ENCODE measurements around the gene CYP2A6. TPM values are rescaled to one million over a fixed set of nuclear protein-coding genes. Genes with fewer than 3 reads are reported as not detected.
"Not testable (repeated sequence)": the region's sequence is repeated elsewhere in the genome, so short reads cannot be mapped to it uniquely, and the experiment has no call there.

CYP2A6 gene
- total RNA-seq (2014; rRNA removed; shearing (Covaris generic)) = not detected in 2 replicates
- 0.39 TPM in 1 of 2 replicates, not detected in the other for polyA plus RNA-seq (2016; fragmentation: Nextera tagmentation; extraction: Ambion mirVana)
- long read RNA-seq = 0 reads

GRCh38 chr19:40850277-40850676 lies at the start of gene CYP2A6:
TSS of gene CYP2A6 (minus strand) at chr19:40850447. CDS start at chr19:40850426, 21 bp downstream.
- H3K27ac Mint-ChIP-seq; H4K20me1 ChIP-seq (replicated peaks; ENCODE audit: insufficient read depth); H3F3A ChIP-seq (replicated peaks; ENCODE audit: low read depth); H3K4me3 ChIP-seq; H3K79me2 ChIP-seq (replicated peaks; ENCODE audit: insufficient read depth); H3K9me3 Mint-ChIP-seq; H3K4me1 Mint-ChIP-seq; H3K4me1 ChIP-seq (ENCODE audit: insufficient read depth); H3K4me2 ChIP-seq; H3K36me3 Mint-ChIP-seq (ENCODE audit: low read depth); H3K36me3 ChIP-seq (ENCODE audit: insufficient read depth); H3K9me2 ChIP-seq (ENCODE audit: insufficient read depth); H3K27ac ChIP-seq (ENCODE audit: low read depth); ATAC-seq; H2AFZ ChIP-seq; DNase-seq (ENCODE audit: low spot score): not testable (repeated sequence)
- Mint-ChIP-seq H3K4me3 (peak within 1 kb of the TSS; percentile 61; the same call in 1 of the 3 replicates), H3K27me3 (ENCODE audit: insufficient read depth, low read depth, poor library complexity) (peaks cover 44% of the 10 kb centered on the region)
- peaks cover 26% of the 10 kb centered on the region for H3K27me3 ChIP-seq (ENCODE audit: insufficient read depth)

- not testable (repeated sequence) for H3K4me1 ChIP-seq (ENCODE audit: insufficient read depth); H2AFZ ChIP-seq; H3K4me3 Mint-ChIP-seq; H3K36me3 ChIP-seq (ENCODE audit: insufficient read depth); H3K27ac ChIP-seq (ENCODE audit: low read depth); H3F3A ChIP-seq (replicated peaks; ENCODE audit: low read depth); DNase-seq (ENCODE audit: low spot score); H3K27me3 ChIP-seq (ENCODE audit: insufficient read depth); H3K4me1 Mint-ChIP-seq; ATAC-seq; H3K9me2 ChIP-seq (ENCODE audit: insufficient read depth); H3K79me2 ChIP-seq (replicated peaks; ENCODE audit: insufficient read depth); H3K27me3 Mint-ChIP-seq (ENCODE audit: insufficient read depth, low read depth, poor library complexity); H4K20me1 ChIP-seq (replicated peaks; ENCODE audit: insufficient read depth); H3K9me3 Mint-ChIP-seq; H3K36me3 Mint-ChIP-seq (ENCODE audit: low read depth); H3K4me2 ChIP-seq; H3K4me3 ChIP-seq; H3K27ac Mint-ChIP-seq
Observed at GRCh38 chr19:40899964-40900363, 49.7 kb upstream of the CYP2A6 start.

DNA sequence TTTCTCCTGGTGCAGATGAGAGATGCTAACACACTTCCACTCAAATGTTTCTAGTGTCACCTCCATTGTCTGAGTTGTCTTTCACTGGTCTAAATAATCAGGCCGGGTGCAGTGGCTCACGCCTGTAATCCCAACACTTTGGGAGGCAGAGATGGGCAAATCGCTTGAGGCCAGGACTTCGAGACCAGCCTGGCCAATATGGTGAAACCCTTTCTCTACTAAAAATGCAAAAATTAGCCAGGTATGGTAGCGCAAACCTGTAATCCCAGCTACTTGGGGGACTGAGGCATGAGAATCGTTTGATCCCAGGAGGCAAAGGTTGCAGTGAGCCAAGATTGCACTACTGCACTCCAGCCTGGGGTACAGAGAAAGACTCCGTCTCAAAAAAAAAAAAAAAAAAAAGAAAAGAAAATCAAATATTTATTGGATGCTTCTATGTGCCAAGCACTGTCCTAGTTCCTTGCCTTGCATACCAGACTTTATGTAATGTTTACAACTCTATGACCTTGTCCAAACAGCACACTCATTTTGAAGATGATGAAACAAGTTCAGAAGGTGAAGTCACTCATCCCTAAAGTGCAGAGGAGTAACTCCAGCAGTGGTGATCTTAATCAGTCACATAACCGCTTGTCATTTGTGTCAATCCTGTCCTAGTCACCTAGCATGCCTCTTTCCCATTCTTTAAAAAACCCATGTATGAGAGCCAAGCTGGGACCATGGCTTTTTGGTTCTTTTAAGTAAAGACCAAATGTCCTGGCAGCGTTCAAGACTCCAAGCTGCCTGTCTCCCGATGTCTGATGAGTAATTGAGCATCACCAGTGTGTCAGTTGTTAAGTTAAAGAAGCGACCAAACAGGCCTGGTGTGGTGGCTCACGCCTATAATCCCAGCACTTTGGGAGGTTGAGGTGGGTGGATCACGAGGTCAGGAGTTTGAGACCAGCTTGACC lies 46.9 kb upstream of the CYP2A6 start:
- not testable (repeated sequence) for H3K79me2 ChIP-seq (replicated peaks; ENCODE audit: insufficient read depth); H3K4me3 ChIP-seq; H3K4me1 Mint-ChIP-seq; H3K9me3 Mint-ChIP-seq; H3K36me3 Mint-ChIP-seq (ENCODE audit: low read depth); H3K4me3 Mint-ChIP-seq; H3K36me3 ChIP-seq (ENCODE audit: insufficient read depth); H3K27me3 ChIP-seq (ENCODE audit: insufficient read depth); H3K4me2 ChIP-seq; H4K20me1 ChIP-seq (replicated peaks; ENCODE audit: insufficient read depth); H3K4me1 ChIP-seq (ENCODE audit: insufficient read depth); H3K27me3 Mint-ChIP-seq (ENCODE audit: insufficient read depth, low read depth, poor library complexity); H3K27ac ChIP-seq (ENCODE audit: low read depth); H3K27ac Mint-ChIP-seq; H3F3A ChIP-seq (replicated peaks; ENCODE audit: low read depth); H3K9me2 ChIP-seq (ENCODE audit: insufficient read depth); H2AFZ ChIP-seq; ATAC-seq; DNase-seq (ENCODE audit: low spot score)

GRCh38 chr19:40896418-40896796 lies 46.2 kb upstream of the CYP2A6 start:
- H3K4me3 Mint-ChIP-seq = no peak overlapping the region
- TF ChIP-seq EZH2 (IDR thresholded peaks at IDR 0.05; ENCODE audit: low read depth, unreplicated experiment) = no peak
- no peak for TF ChIP-seq EZH2phosphoT487 (IDR thresholded peaks at IDR 0.05; ENCODE audit: unreplicated experiment)
- TF ChIP-seq, protein P1, sequence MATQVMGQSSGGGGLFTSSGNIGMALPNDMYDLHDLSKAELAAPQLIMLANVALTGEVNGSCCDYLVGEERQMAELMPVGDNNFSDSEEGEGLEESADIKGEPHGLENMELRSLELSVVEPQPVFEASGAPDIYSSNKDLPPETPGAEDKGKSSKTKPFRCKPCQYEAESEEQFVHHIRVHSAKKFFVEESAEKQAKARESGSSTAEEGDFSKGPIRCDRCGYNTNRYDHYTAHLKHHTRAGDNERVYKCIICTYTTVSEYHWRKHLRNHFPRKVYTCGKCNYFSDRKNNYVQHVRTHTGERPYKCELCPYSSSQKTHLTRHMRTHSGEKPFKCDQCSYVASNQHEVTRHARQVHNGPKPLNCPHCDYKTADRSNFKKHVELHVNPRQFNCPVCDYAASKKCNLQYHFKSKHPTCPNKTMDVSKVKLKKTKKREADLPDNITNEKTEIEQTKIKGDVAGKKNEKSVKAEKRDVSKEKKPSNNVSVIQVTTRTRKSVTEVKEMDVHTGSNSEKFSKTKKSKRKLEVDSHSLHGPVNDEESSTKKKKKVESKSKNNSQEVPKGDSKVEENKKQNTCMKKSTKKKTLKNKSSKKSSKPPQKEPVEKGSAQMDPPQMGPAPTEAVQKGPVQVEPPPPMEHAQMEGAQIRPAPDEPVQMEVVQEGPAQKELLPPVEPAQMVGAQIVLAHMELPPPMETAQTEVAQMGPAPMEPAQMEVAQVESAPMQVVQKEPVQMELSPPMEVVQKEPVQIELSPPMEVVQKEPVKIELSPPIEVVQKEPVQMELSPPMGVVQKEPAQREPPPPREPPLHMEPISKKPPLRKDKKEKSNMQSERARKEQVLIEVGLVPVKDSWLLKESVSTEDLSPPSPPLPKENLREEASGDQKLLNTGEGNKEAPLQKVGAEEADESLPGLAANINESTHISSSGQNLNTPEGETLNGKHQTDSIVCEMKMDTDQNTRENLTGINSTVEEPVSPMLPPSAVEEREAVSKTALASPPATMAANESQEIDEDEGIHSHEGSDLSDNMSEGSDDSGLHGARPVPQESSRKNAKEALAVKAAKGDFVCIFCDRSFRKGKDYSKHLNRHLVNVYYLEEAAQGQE (IDR thresholded peaks at IDR 0.05; ENCODE audit: unreplicated experiment) = no peak
- TF ChIP-seq ZNF331 (CRISPR knock-in tag; IDR thresholded peaks at IDR 0.05; ENCODE audit: low read depth) = no peak
- TF ChIP-seq POLR2AphosphoS5 (IDR thresholded peaks at IDR 0.05; ENCODE audit: low read depth) = no peak
- TF ChIP-seq ZNF114 (CRISPR knock-in tag; IDR thresholded peaks at IDR 0.05) = no peak
- TF ChIP-seq CREB1 (CRISPR knock-in tag; IDR thresholded peaks at IDR 0.05; ENCODE audit: low read depth) = no peak
- TF ChIP-seq, protein P2, sequence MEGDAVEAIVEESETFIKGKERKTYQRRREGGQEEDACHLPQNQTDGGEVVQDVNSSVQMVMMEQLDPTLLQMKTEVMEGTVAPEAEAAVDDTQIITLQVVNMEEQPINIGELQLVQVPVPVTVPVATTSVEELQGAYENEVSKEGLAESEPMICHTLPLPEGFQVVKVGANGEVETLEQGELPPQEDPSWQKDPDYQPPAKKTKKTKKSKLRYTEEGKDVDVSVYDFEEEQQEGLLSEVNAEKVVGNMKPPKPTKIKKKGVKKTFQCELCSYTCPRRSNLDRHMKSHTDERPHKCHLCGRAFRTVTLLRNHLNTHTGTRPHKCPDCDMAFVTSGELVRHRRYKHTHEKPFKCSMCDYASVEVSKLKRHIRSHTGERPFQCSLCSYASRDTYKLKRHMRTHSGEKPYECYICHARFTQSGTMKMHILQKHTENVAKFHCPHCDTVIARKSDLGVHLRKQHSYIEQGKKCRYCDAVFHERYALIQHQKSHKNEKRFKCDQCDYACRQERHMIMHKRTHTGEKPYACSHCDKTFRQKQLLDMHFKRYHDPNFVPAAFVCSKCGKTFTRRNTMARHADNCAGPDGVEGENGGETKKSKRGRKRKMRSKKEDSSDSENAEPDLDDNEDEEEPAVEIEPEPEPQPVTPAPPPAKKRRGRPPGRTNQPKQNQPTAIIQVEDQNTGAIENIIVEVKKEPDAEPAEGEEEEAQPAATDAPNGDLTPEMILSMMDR (conservative IDR thresholded peaks at IDR 0.05; ENCODE audit: low read depth in 2 of 2) = no peak

More at GRCh38 chr19:40896418-40896796, 46.2 kb upstream of the CYP2A6 start:
- Histone ChIP-seq H2AFZ (no peak overlapping the region), H3F3A (replicated peaks; ENCODE audit: low read depth) (no peaks in the 10 kb centered on the region), H3K27me3 (ENCODE audit: insufficient read depth) (no peaks in the 10 kb centered on the region), H3K4me2 (no peak overlapping the region), H3K27ac (ENCODE audit: low read depth) (no peak overlapping the region), H4K20me1 (replicated peaks; ENCODE audit: insufficient read depth) (no peaks in the 10 kb centered on the region), H3K79me2 (replicated peaks; ENCODE audit: insufficient read depth) (no peaks in the 10 kb centered on the region), H3K36me3 (ENCODE audit: insufficient read depth) (no peaks in the 10 kb centered on the region), H3K9me2 (ENCODE audit: insufficient read depth) (0 out of 2 replicates have a peak, but pooled peaks cover 3% of the 10 kb centered on the region), H3K4me3 (no peak overlapping the region), H3K4me1 (ENCODE audit: insufficient read depth) (no peaks in the 10 kb centered on the region)
- Mint-ChIP-seq H3K36me3 (ENCODE audit: low read depth) (no peaks in the 10 kb centered on the region), H3K4me1 (peaks cover 6% of the 10 kb centered on the region), H3K27ac (no peak overlapping the region), H3K27me3 (ENCODE audit: insufficient read depth, low read depth, poor library complexity) (peaks cover 6% of the 10 kb centered on the region), H3K9me3 (no peaks in the 10 kb centered on the region)
- no peak for ATAC-seq
- DNase-seq (ENCODE audit: low spot score) = no peak

Data from GM23338 (cell line).